Epithelial cell of esophagus (primary cell): ENCODE measurements around the gene ZNF415.
A peak's percentile ranks its signal among the peaks of the same experiment; 100 is the strongest.

Experiments
- DNase-seq: peaks from one replicate; pipeline ENCODE4 v3.0.0; 2010; ENCODE audit warnings: low read depth
- H3K4me3 ChIP-seq: 2 replicates; pipeline ENCODE4 v1.5.1; 2011; ENCODE audit warnings: mild to moderate bottlenecking, low read length, control low read depth
- TF ChIP-seq, protein P1 (sequence below): IDR thresholded peaks from 2 replicates; pipeline ENCODE4 v1.5.1; 2011; ENCODE audit warnings: low read depth, mild to moderate bottlenecking, low read length, control low read depth, inconsistent platforms; ENCODE audit not compliant: insufficient read depth; ENCODE audit errors: missing control alignments

ZNF415 gene

GRCh38 chr19:53132141-53132991, at the start of gene ZNF415:
TSS of gene ZNF415 (minus strand) at chr19:53132910. CDS start at chr19:53122676, 10,234 bp downstream.
- TF ChIP-seq, protein P1, sequence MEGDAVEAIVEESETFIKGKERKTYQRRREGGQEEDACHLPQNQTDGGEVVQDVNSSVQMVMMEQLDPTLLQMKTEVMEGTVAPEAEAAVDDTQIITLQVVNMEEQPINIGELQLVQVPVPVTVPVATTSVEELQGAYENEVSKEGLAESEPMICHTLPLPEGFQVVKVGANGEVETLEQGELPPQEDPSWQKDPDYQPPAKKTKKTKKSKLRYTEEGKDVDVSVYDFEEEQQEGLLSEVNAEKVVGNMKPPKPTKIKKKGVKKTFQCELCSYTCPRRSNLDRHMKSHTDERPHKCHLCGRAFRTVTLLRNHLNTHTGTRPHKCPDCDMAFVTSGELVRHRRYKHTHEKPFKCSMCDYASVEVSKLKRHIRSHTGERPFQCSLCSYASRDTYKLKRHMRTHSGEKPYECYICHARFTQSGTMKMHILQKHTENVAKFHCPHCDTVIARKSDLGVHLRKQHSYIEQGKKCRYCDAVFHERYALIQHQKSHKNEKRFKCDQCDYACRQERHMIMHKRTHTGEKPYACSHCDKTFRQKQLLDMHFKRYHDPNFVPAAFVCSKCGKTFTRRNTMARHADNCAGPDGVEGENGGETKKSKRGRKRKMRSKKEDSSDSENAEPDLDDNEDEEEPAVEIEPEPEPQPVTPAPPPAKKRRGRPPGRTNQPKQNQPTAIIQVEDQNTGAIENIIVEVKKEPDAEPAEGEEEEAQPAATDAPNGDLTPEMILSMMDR, result no peak
- DNase-seq, result peak; percentile 67
- H3K4me3 ChIP-seq, result peak within 1 kb of the TSS; percentile 77

GRCh38 chr19:53182202-53182601, 49.5 kb upstream of the ZNF415 start:
- TF ChIP-seq, protein P1, result no peak
- H3K4me3 ChIP-seq, result no peak overlapping the region
- DNase-seq, result no peak

DNA sequence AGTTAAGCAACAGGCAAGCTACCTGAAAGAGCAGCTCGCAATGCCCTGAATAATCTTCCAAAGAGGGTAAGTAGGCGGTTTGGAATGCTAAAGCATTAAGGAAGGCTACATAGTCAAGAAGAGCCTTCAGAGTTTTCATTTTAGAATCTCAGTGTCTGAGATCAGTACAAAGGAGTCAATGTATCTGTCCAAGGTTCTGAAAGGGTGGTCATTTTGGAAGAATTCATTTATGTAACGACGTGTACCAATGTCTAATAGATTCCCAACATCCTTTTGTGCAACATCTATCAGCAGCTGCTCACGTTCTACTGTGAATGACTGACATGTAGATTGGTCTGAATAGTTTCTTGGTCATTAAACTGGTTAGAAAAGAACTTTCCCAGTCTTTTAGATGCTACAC, 45.3 kb upstream of the ZNF415 start:
- TF ChIP-seq, protein P1, result no peak
- H3K4me3 ChIP-seq, result no peak overlapping the region
- DNase-seq, result no peak

DNA sequence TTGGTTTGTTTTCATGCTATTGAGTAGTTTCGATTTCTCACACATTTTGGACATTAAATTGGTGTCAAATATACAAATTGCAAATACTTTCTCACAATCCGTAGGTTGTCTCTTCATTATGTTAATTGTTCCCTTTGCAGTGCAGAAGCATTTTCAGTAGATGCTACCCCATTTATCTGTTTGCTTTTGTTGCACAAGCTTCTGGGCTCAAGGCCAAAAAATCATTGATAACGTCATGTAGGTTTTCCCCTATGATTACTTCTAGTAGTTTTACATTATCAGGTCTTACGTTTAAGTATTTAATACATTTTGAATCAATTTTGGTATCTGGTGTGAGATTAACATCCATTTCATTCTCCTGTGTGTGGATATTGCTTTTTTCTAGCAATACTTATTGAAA, 40.2 kb upstream of the ZNF415 start:
- TF ChIP-seq, protein P1, result no peak
- H3K4me3 ChIP-seq, result no peak overlapping the region
- peak; percentile 42 for DNase-seq

GRCh38 chr19:53165691-53166091, 33.0 kb upstream of the ZNF415 start:
- no peak overlapping the region for H3K4me3 ChIP-seq
- TF ChIP-seq, protein P1, result no peak
- DNase-seq, result no peak

DNA sequence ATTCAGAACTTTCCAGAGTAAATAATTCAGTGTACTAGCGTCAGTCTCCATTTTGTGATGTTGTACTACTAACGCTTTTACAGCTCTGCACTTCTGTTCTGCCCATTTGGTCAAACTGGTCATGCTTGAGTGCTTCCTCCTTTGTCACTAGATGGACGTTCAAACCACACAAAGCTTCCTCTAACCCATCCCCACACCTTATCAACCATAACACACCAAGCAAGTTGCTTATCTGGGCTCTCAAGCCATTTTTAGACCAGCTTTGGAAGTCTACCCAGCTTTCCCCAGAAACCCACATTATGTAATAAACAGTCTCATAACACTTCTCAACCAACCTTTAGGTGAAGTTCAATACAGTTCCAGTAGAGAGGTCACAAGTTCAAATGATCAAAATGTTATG, 28.4 kb upstream of the ZNF415 start:
- H3K4me3 ChIP-seq, result no peak overlapping the region
- DNase-seq, result no peak
- TF ChIP-seq, protein P1, result no peak

- no peak overlapping the region for H3K4me3 ChIP-seq
- TF ChIP-seq, protein P1, result no peak
- DNase-seq, result no peak
Measured at GRCh38 chr19:53160350-53160749, 27.6 kb upstream of the ZNF415 start.
